HepG2 (cell line): ENCODE results near the gene MGAT5.

Experiments
- CREB1 ChIP-seq, 2 experiments: fragments of 450-650 bp in 1 of 2; IDR thresholded peaks; 2 replicates each; pipeline ENCODE4 v1.6.1; 2016 to 2017; ENCODE audit warnings: control low read depth in 1 of 2, mild to moderate bottlenecking in 1 of 2, missing compliant biosample characterization in 1 of 2, missing genetic modification characterization in 1 of 2
- PHB2 ChIP-seq: fragments of 450-650 bp; IDR thresholded peaks from 2 replicates; pipeline ENCODE4 v1.6.1; 2018; ENCODE audit not compliant: partially characterized antibody
- SUZ12 ChIP-seq: fragments of 150-350 bp; IDR thresholded peaks from 2 replicates; pipeline ENCODE4 v1.6.1; 2014; ENCODE audit warnings: low read depth, low read length
- TAF1 ChIP-seq: sonication (generic); formaldehyde crosslinking; IDR thresholded peaks from 2 replicates; pipeline ENCODE4 v1.4.0; 2020; ENCODE audit warnings: missing genetic modification reagents
- ZBTB7A ChIP-seq: sonication (generic); formaldehyde crosslinking; IDR thresholded peaks from 2 replicates; pipeline ENCODE4 v1.8.0; 2022; ENCODE audit warnings: mild to moderate bottlenecking, missing genetic modification reagents
- ZBTB7B ChIP-seq: sonication (generic); formaldehyde crosslinking; IDR thresholded peaks from 2 replicates; pipeline ENCODE4 v1.4.0; 2020; ENCODE audit warnings: missing genetic modification reagents
- ZNF280B ChIP-seq: sonication (generic); formaldehyde crosslinking; IDR thresholded peaks from 2 replicates; pipeline ENCODE4 v1.5.0; 2020; ENCODE audit warnings: missing genetic modification reagents, mild to moderate bottlenecking, borderline replicate concordance
- ZNF382 ChIP-seq: sonication (generic); formaldehyde crosslinking; IDR thresholded peaks from 2 replicates; pipeline ENCODE4 v1.5.0; 2020; ENCODE audit warnings: missing genetic modification reagents, mild to moderate bottlenecking, borderline replicate concordance

DNA sequence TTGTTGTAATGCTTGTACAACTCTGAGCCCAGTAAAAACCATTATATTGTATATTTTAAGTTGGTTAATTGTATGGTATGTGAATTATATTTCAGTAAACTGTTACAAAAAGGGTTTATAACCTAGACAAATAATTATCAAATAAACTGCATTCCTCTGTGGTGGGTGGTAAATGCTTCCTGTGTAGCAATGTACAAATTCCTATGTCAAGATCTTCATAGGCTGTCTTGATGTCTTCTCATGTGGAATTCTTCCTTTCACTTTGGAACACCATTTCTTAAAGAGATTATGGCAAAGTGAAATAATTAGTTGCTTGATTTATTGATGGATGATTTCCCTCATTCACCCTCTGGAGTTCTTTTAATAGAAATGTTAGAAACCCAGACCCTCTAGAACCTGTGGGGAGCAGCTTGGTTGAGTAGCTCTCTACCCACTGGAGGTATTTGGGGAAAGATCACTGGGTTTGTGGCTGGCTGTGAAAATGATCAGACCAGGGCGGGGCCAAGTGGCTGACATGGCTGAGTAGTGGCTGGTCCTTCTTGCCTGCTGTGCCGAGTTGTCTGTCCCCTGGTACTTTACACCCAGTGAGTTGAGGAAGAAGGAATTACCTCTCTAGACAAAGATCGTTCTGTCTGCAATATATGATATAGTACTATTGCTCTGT is 22.4 kb upstream of the MGAT5 start:
- TF ChIP-seq ZNF382 (no peak), PHB2 (no peak), SUZ12 (no peak), ZBTB7B (no peak), ZNF280B (CRISPR knock-in tag) (no peak), ZBTB7A (CRISPR knock-in tag) (no peak), TAF1 (CRISPR knock-in tag) (no peak), CREB1 (IDR thresholded peaks at IDR 0.05) (no peak), CREB1 (CRISPR knock-in tag; IDR thresholded peaks at IDR 0.05) (no peak)
